HuH-7 (cell line): ENCODE data around the gene LGALS7.

ENCODE experiments used
- DNase-seq: peaks from one replicate; pipeline ENCODE4 v3.0.0; 2011; ENCODE audit warnings: low spot score

LGALS7 gene

GRCh38 chr19:38739440-38740256 is 33.7 kb downstream of the LGALS7 start:
- no peak for DNase-seq

GRCh38 chr19:38737921-38738737 is 35.2 kb downstream of the LGALS7 start:
- no peak for DNase-seq

DNA sequence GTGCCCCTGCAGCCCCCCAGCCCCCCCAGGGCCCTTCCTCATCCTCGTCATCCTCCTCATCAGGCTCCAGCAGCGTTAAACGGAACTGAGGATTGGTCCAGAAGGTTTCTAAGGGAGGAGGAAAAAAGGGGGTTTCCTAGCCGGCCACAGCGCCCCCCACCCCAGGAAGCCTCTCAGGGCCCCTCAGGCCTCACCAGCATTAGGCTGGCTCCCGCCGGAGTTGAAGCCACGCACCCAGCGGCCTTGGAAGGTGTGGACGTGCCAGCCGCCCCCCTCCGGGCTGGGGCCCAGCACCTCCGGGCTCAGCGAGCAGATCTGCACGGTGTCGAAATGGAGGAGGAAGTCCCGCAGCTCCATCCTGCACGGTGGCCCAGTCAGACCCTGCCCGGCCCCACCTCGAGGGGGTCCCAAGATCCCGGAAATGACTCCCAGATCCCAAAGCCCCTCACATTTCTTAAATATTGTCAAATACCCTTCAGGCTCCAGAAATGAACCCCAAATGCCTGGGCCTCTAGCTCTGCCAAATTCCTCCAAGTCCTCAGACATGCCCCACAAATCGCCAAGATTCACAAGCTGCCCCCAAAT is 35.9 kb downstream of the LGALS7 start:
- DNase-seq, result no peak

DNA sequence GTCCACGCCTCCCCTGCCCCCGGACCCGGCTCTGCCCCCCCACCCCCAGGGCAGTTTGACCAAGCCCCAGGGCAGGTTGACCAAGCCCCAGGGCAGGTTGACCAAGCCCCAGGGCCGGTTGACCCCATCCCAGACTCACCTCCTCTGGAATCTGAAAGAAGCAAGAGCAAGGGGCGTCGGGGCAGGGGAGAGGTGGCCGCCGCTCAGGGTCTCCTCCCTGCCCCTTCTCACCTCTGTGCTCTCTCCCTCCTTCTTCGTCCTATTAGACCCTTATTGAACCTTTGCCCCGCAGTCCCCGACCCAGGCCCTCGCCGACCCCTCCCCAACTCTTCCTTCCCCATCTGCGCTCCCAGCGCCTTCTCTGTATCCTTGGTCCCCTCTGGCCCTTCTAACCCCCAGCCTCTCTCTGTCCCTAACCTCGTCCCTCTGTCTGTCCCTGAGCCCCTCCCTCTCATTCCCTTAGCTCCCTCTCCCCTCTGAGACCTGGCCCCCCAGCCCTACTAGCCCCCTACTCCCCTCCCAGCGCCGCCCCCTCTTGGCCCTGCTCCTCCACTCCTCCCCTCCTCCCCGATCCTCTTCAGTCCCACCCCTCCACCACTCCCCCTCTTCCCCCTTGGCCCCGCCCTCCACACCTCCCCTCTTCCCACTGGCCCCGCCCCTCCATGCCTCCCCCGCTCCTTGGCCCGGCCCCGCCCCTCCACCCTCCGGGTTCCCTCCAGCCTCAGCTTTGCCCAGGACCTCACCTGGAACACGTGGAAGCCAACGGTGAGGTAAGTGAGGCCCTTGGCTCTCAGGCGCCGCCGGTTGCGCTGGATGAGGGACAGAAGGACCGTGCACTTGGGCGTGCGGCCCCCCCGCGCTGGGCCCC is 36.7 kb downstream of the LGALS7 start:
- DNase-seq, result peak; percentile 96

- peak; percentile 68 for DNase-seq
Observed at GRCh38 chr19:38736036-38736412, 37.3 kb downstream of the LGALS7 start.

- peak; percentile 77 for DNase-seq
Observed at GRCh38 chr19:38735257-38735686, 38.0 kb downstream of the LGALS7 start.

DNA sequence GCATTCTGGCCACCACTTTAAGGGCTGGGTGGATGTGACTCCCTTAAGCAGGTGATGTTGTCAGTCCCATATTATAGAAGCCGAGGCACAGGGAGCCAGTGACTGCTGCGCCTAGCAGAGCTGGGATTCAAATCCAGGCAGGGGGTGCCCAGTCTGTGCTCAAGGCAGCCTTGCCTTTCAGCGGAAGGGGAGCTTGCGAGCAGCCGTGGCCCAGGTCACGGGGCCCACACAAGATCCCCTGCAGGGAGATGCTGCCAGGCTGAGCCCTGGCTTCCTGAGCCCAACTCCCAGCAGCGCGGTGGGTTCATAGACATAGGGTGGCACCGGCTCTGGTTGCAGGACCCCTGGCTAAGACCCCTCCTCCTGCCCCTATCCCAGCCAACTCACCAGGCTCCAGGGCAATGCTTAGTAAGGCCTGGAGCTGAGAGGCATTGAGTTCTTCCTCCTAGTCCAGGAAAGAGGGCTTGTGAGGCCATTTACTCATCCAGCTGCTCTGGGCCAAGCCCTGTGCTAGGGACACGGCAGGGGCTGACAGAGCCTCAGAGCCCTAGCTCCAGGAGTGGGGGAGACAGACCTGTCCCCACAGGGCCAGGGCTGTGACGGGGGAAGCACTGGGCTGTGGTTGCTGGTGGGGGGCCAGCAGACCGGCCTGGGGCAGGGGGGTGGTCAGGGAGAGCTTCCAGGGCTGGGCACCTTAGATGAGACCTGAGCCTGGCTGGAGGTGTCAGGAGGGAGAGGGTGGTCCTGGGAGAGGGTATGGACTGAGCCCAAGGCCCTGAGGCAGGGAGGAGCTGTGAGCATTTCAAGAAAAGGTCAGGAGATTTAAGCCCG is 38.7 kb downstream of the LGALS7 start:
- DNase-seq, result peak; percentile 58

DNA sequence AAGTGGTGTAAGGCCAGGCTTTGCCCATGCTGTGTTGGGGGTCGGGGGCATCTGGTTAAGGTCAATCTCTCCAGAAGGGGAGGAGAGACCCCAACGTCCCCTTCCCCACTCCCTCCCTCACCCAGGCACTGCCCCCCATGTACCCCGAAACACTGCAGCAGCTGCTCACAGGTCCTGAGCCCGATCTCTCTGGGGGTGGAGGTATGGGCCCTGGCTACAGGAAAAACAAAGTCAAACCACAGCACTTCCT is 39.2 kb downstream of the LGALS7 start:
- no peak for DNase-seq

DNA sequence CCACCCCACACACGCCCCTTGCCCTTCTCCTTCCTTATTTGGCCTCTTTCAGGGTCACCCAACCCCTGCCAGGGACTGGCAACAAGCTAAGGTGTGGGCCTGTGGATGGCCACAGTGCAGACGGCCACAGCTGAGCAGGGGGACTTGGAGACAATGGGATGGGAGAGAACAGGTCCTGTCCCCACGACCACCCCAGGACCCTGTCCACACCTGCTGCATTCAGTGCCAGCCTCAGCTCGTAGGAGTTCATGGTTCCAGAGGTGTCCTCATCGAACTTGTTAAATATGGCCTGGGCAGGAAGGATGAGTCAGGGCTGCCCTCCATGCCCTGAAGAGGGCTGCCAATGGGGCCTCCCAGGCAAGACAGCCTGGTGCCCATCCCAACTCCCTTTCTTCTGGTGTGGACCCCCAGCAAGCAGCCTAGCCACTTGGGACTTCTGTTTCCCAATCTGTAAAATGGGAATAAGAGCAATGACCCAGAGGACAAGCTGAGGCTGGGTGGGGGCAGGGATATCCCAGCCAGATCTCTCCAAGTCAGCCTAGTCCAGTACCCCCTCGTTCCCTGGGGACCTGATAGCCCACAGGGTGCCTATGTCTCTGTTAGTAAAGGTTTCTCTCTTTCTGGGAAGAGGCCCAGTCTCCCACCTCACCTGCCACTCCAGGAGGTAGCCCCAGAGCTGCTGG is 39.7 kb downstream of the LGALS7 start:
- DNase-seq, result no peak

GRCh38 chr19:38733241-38733492 is 40.1 kb downstream of the LGALS7 start:
- no peak for DNase-seq

DNA sequence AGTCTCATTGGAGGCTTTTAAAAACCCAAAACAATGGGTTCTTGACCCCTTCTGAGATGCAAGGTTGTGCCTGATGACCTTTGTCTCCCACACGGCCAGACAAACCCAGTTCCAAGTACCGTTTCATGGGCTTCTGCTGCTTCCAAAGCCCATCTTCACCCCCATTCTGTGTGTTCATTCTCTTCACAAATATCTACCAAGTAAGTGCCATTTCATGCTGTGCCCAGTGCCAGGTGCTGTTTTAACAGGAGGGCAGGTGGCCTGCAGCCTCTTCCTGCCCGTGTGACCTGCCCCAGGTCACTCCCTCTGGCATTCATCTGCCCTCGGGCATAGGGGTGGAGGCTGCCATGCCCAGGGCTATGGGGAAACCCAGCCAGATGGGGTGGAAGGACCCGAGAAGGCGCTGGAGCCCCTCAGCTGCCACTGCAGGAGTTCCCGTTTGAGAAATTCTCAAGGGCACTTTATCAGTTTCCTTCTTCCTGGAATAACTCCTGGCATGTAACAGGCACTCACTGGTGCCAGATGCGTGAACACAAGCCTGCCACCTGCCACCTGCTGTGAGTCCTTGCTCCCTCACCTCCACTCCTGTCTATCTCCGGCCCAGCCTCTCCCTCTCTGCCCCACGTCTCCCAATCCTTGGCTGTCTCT is 41.5 kb downstream of the LGALS7 start:
- no peak for DNase-seq

- DNase-seq, result no peak
Observed at GRCh38 chr19:38730731-38731589, 42.4 kb downstream of the LGALS7 start.

DNA sequence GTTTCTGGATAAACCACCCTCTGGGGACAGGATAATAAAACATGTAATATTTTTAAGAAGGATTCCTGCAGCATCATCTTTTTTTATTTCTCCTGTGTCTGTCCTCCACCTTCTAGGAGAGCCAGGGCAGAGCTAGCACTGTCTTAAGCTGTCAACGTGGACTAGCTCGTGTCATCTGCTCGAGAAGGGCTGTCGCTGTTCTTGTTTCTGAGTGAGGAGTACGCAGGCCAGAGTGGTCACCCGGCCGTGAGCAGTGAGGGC is 42.9 kb downstream of the LGALS7 start:
- no peak for DNase-seq

DNA sequence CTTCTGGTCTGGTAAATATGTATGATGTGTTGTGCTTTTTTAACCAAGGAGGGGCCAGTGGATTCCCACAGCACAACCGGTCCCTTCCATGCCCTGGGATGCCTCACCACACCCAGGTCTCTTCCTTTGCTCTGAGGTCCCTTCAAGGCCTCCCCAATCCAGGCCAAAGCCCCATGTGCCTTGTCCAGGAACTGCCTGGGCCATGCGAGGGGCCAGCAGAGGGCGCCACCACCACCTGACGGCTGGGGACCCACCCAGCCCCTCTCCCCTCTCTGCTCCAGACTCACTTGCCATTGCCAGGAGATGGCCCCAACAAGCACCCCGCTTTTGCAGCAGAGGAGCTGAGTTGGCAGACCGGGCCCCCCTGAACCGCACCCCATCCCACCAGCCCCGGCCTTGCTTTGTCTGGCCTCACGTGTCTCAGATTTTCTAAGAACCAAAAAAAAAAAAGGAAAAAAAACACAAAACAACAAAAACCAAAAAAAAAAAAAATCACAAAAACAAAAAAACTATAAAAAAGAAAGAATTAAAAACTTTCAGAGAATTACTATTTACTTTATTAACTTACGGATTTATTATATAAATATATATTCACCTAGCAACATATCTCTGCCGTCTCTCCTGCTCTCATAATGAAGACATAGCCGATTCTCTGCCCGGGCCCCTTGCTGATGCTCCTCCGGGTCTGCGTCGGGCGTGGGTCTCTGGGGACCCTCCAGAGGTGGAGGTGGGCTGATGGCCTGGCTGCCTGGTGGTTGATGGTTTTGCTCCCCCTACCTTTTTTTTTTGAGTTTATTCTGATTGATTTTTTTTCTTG is 43.5 kb downstream of the LGALS7 start:
- DNase-seq, result peak; percentile 85

DNA sequence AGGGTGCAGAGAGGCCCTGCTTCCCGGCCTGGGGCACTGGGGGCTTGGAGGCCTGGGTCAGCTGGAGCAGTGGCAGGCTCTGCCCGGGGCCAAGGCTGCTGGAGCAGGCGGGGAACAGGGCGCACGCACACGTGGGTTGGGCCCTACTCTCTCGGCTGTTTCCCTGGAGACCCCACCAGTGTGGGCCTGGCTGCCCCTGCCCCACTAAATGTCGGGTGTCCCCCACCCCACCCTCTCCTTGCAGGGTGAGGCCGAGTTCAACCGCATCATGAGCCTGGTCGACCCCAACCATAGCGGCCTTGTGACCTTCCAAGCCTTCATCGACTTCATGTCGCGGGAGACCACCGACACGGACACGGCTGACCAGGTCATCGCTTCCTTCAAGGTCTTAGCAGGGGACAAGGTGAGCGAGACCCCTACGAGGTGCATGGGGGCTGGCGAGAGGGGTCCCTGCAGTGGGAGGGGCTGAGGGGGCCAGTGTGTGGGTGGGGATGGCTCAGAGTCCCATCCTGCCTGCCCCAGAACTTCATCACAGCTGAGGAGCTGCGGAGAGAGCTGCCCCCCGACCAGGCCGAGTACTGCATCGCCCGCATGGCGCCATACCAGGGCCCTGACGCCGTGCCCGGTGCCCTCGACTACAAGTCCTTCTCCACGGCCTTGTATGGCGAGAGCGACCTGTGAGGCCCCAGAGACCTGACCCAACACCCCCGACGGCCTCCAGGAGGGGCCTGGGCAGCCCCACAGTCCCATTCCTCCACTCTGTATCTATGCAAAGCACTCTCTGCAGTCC is 44.4 kb downstream of the LGALS7 start:
- DNase-seq, result no peak

GRCh38 chr19:38727868-38728660 is 45.3 kb downstream of the LGALS7 start:
- DNase-seq, result no peak

- DNase-seq, result no peak
Observed at GRCh38 chr19:38727306-38727867, 45.9 kb downstream of the LGALS7 start.
